NB4 (cell line): ENCODE measurements around the gene AMH.

Experiments used
- POLR2A ChIP-seq: IDR thresholded peaks from 2 replicates; pipeline ENCODE4 v1.6.1; 2011; ENCODE audit warnings: mild to moderate bottlenecking; ENCODE audit not compliant: insufficient read length; ENCODE audit errors: extremely low read depth
- TF ChIP-seq, protein P1 (sequence below): IDR thresholded peaks from one replicate; pipeline ENCODE4 v1.5.1; 2012; ENCODE audit warnings: low read depth, low read length
- TF ChIP-seq, protein P2 (sequence below): IDR thresholded peaks from 2 replicates; pipeline ENCODE4 v1.6.1; 2011; ENCODE audit warnings: low read depth, low read length

GRCh38 chr19:2215281-2215751 lies 33.8 kb upstream of the AMH start:
- TF ChIP-seq POLR2A: no peak
- TF ChIP-seq, protein P1, sequence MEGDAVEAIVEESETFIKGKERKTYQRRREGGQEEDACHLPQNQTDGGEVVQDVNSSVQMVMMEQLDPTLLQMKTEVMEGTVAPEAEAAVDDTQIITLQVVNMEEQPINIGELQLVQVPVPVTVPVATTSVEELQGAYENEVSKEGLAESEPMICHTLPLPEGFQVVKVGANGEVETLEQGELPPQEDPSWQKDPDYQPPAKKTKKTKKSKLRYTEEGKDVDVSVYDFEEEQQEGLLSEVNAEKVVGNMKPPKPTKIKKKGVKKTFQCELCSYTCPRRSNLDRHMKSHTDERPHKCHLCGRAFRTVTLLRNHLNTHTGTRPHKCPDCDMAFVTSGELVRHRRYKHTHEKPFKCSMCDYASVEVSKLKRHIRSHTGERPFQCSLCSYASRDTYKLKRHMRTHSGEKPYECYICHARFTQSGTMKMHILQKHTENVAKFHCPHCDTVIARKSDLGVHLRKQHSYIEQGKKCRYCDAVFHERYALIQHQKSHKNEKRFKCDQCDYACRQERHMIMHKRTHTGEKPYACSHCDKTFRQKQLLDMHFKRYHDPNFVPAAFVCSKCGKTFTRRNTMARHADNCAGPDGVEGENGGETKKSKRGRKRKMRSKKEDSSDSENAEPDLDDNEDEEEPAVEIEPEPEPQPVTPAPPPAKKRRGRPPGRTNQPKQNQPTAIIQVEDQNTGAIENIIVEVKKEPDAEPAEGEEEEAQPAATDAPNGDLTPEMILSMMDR: no peak
- TF ChIP-seq, protein P2, sequence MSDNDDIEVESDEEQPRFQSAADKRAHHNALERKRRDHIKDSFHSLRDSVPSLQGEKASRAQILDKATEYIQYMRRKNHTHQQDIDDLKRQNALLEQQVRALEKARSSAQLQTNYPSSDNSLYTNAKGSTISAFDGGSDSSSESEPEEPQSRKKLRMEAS: no peak
